Natural killer cell treated with Interleukin-12 subunit alpha and Interleukin-12 subunit beta and Interleukin-15 and Interleukin-18, amount 100 ng/mL, for 72 hours (primary cell): Measurements from ENCODE around the gene IL22. TPM values are rescaled to one million over a fixed set of nuclear protein-coding genes. Genes with fewer than 3 reads are reported as not detected.
"Not testable (repeated sequence)": the region's sequence is repeated elsewhere in the genome, so short reads cannot be mapped to it uniquely, and the experiment has no call there.

Source experiments
- ATAC-seq, 2 donors: fragments of 150-1000 bp; cut with Tn5 transposase in 1 of 2; sonication (Bioruptor Pico), chemical (Tn5 transposase) in 1 of 2; 2 replicates each; pipeline ENCODE4 v1.10.0; 2021
- DNase-seq: peaks from one replicate; pipeline ENCODE4 v3.0.0; 2022; ENCODE audit warnings: low spot score
- H3K27ac Mint-ChIP-seq, 2 donors: 1 replicate in 1 of 2; 2 replicates in 1 of 2; pipeline ENCODE4 v1.8.0; 2022; ENCODE audit warnings: mixed read lengths in 2 of 2, mild to moderate bottlenecking in 1 of 2, moderate library complexity in 1 of 2
- H3K27me3 Mint-ChIP-seq, 2 donors: 1 replicate in 1 of 2; 2 replicates in 1 of 2; pipeline ENCODE4 v1.8.0; 2022; ENCODE audit warnings: mixed read lengths in 2 of 2
- H3K36me3 Mint-ChIP-seq: one replicate; pipeline ENCODE4 v1.8.0; 2022; ENCODE audit warnings: mixed read lengths
- H3K4me1 Mint-ChIP-seq, 2 donors: 1 replicate in 1 of 2; 2 replicates in 1 of 2; pipeline ENCODE4 v1.8.0; 2022; ENCODE audit warnings: low read depth in 2 of 2, mixed read lengths in 2 of 2, mild to moderate bottlenecking in 1 of 2
- H3K4me3 Mint-ChIP-seq: one replicate; pipeline ENCODE4 v1.8.0; 2022; ENCODE audit warnings: mixed read lengths
- H3K9me3 Mint-ChIP-seq: 2 replicates; pipeline ENCODE4 v1.8.0; 2022; ENCODE audit warnings: mixed read lengths
- total RNA-seq, 2 donors: library from RNA; stranded (reverse); gene quantifications; one replicate each; pipeline ENCODE4 v1.2.3, GENCODE V29; 2022

IL22 gene
- total RNA-seq, 2 donors from 2014 or later = 1.0 to 3.4 TPM

GRCh38 chr12:68233498-68233897, 19.9 kb downstream of the IL22 start:
- H3K27me3 Mint-ChIP-seq = peaks cover 0 to 4% of the 10 kb centered on the region in 2 donors
- H3K4me3 Mint-ChIP-seq = no peak overlapping the region
- peaks cover 10% of the 10 kb centered on the region for H3K36me3 Mint-ChIP-seq
- no peak for ATAC-seq
- H3K4me1 Mint-ChIP-seq = peaks cover 43 to 52% of the 10 kb centered on the region in 2 donors
- peak overlapping the region in 1 of 2 donors; percentile 28 for H3K27ac Mint-ChIP-seq
- no peak for DNase-seq
- H3K9me3 Mint-ChIP-seq = peaks cover 6% of the 10 kb centered on the region

GRCh38 chr12:68231691-68232090, 21.7 kb downstream of the IL22 start:
- peaks cover 0 to 4% of the 10 kb centered on the region in 2 donors for H3K27me3 Mint-ChIP-seq
- peaks cover 3% of the 10 kb centered on the region for H3K9me3 Mint-ChIP-seq
- no peak for DNase-seq
- peaks cover 32 to 41% of the 10 kb centered on the region in 2 donors for H3K4me1 Mint-ChIP-seq
- H3K36me3 Mint-ChIP-seq = peaks cover 5% of the 10 kb centered on the region
- H3K4me3 Mint-ChIP-seq = no peak overlapping the region
- H3K27ac Mint-ChIP-seq = no peak overlapping the region
- no peak for ATAC-seq

GRCh38 chr12:68231229-68231628, 22.2 kb downstream of the IL22 start:
- no peak for ATAC-seq
- Mint-ChIP-seq H3K27ac (no peak overlapping the region), H3K9me3 (peaks cover 3% of the 10 kb centered on the region), H3K4me3 (no peak overlapping the region), H3K4me1 (peaks cover 34 to 42% of the 10 kb centered on the region in 2 donors), H3K36me3 (peaks cover 5% of the 10 kb centered on the region), H3K27me3 (peaks cover 0 to 4% of the 10 kb centered on the region in 2 donors)
- DNase-seq = no peak

- H3K27me3 Mint-ChIP-seq = peaks cover 0 to 4% of the 10 kb centered on the region in 2 donors
- ATAC-seq (no peak), DNase-seq (no peak)
- no peak overlapping the region for H3K4me3 Mint-ChIP-seq
- no peak overlapping the region for H3K27ac Mint-ChIP-seq
- peaks cover 38 to 48% of the 10 kb centered on the region in 2 donors for H3K4me1 Mint-ChIP-seq
- H3K9me3 Mint-ChIP-seq = no peaks in the 10 kb centered on the region
- no peaks in the 10 kb centered on the region for H3K36me3 Mint-ChIP-seq
These were observed 23.4 kb downstream of the IL22 start for GRCh38 chr12:68229956-68230355.

GRCh38 chr12:68227356-68227755, 26.0 kb downstream of the IL22 start:
- DNase-seq = no peak
- Mint-ChIP-seq H3K4me3 (no peak overlapping the region), H3K27ac (no peak overlapping the region), H3K36me3 (no peaks in the 10 kb centered on the region), H3K9me3 (no peaks in the 10 kb centered on the region), H3K27me3 (peaks cover 0 to 4% of the 10 kb centered on the region in 2 donors), H3K4me1 (peaks cover 44 to 58% of the 10 kb centered on the region in 2 donors)
- ATAC-seq = no peak

- H3K9me3 Mint-ChIP-seq = no peaks in the 10 kb centered on the region
- peaks cover 47 to 60% of the 10 kb centered on the region in 2 donors for H3K4me1 Mint-ChIP-seq
- H3K27me3 Mint-ChIP-seq = peaks cover 0 to 4% of the 10 kb centered on the region in 2 donors
- no peak for DNase-seq
- peak within 1 kb of the TSS; percentile 68 to 91 for H3K27ac Mint-ChIP-seq
- peak; percentile 74 for ATAC-seq
- H3K4me3 Mint-ChIP-seq = peak within 1 kb of the TSS; percentile 66
- no peaks in the 10 kb centered on the region for H3K36me3 Mint-ChIP-seq
These were observed 27.6 kb downstream of the IL22 start, which contains the start of gene IL26 for GRCh38 chr12:68225576-68226476. Gene IL26 (minus strand): TSS chr12:68225810. CDS start chr12:68225756, 54 bp downstream.

GRCh38 chr12:68224613-68225285, 28.7 kb downstream of the IL22 start:
- H3K36me3 Mint-ChIP-seq = no peaks in the 10 kb centered on the region
- no peaks in the 10 kb centered on the region for H3K9me3 Mint-ChIP-seq
- no peaks in the 10 kb centered on the region for H3K27me3 Mint-ChIP-seq
- peak overlapping the region; percentile 66 for H3K4me3 Mint-ChIP-seq
- H3K27ac Mint-ChIP-seq = peak overlapping the region; percentile 68 to 91
- no peak for ATAC-seq
- H3K4me1 Mint-ChIP-seq = peaks cover 43 to 54% of the 10 kb centered on the region in 2 donors
- no peak for DNase-seq

- peak; percentile 87 for DNase-seq
- Mint-ChIP-seq H3K4me1 (peaks cover 51 to 62% of the 10 kb centered on the region in 2 donors), H3K9me3 (peaks cover 2% of the 10 kb centered on the region), H3K36me3 (peaks cover 7% of the 10 kb centered on the region), H3K27ac (peak overlapping the region; percentile 68 to 91), H3K27me3 (no peaks in the 10 kb centered on the region), H3K4me3 (peak overlapping the region; percentile 66)
- peak; percentile 93 to 96 for ATAC-seq
These were observed 30.2 kb downstream of the IL22 start for GRCh38 chr12:68223067-68223747.

- peak overlapping the region; percentile 68 to 91 for H3K27ac Mint-ChIP-seq
- H3K9me3 Mint-ChIP-seq = peaks cover 2% of the 10 kb centered on the region
- DNase-seq (no peak), ATAC-seq (peak; percentile 48 to 53)
- H3K4me3 Mint-ChIP-seq = peak overlapping the region; percentile 66
- no peaks in the 10 kb centered on the region for H3K27me3 Mint-ChIP-seq
- peaks cover 16% of the 10 kb centered on the region for H3K36me3 Mint-ChIP-seq
- H3K4me1 Mint-ChIP-seq = peaks cover 55 to 68% of the 10 kb centered on the region in 2 donors
These were observed 31.1 kb downstream of the IL22 start for GRCh38 chr12:68222326-68222725.

GRCh38 chr12:68221497-68221896, 31.9 kb downstream of the IL22 start:
- Mint-ChIP-seq H3K9me3 (peaks cover 2% of the 10 kb centered on the region), H3K27ac (peak overlapping the region; percentile 68 to 91), H3K36me3 (peaks cover 16% of the 10 kb centered on the region), H3K4me1 (peaks cover 51 to 63% of the 10 kb centered on the region in 2 donors), H3K27me3 (no peaks in the 10 kb centered on the region), H3K4me3 (peak overlapping the region; percentile 38)
- no peak for DNase-seq
- no peak for ATAC-seq

- peaks cover 0 to 11% of the 10 kb centered on the region in 2 donors for H3K27me3 Mint-ChIP-seq
- ATAC-seq = no peak
- H3K4me3 Mint-ChIP-seq = peak overlapping the region; percentile 15
- peaks cover 4% of the 10 kb centered on the region for H3K9me3 Mint-ChIP-seq
- peaks cover 44 to 46% of the 10 kb centered on the region in 2 donors for H3K4me1 Mint-ChIP-seq
- peak overlapping the region; percentile 30 to 54 for H3K27ac Mint-ChIP-seq
- DNase-seq = no peak
- H3K36me3 Mint-ChIP-seq = peaks cover 43% of the 10 kb centered on the region
These were observed 42.5 kb downstream of the IL22 start for GRCh38 chr12:68210875-68211274.

GRCh38 chr12:68209048-68209728, 44.2 kb downstream of the IL22 start:
- not testable (repeated sequence) for H3K4me3 Mint-ChIP-seq, H3K9me3 Mint-ChIP-seq, H3K27me3 Mint-ChIP-seq, ATAC-seq, DNase-seq
- Mint-ChIP-seq H3K36me3 (peaks cover 34% of the 10 kb centered on the region), H3K27ac (peak overlapping the region in 1 of 2 donors; percentile 21), H3K4me1 (peaks cover 38 to 39% of the 10 kb centered on the region in 2 donors)

- ATAC-seq (no peak), DNase-seq (no peak)
- Mint-ChIP-seq H3K27ac (peak overlapping the region; percentile 34 to 51), H3K4me3 (no peak overlapping the region), H3K27me3 (peaks cover 0 to 6% of the 10 kb centered on the region in 2 donors), H3K4me1 (peaks cover 39% of the 10 kb centered on the region in 2 donors), H3K9me3 (peaks cover 3% of the 10 kb centered on the region), H3K36me3 (peaks cover 31% of the 10 kb centered on the region)
These were observed 46.1 kb downstream of the IL22 start for GRCh38 chr12:68207276-68207675.
